A673 (cell line): ENCODE data around the gene SMIM17.

ENCODE experiments used
- CTCF ChIP-seq: fragments of 300-800, 200-600 bp; sonication (generic); conservative IDR thresholded peaks from 2 replicates; pipeline ENCODE4 v1.5.1; 2017; ENCODE audit warnings: low read depth, mild to moderate bottlenecking, antibody characterized with exemption, low read length, moderate library complexity, mixed read lengths
- EZH2 ChIP-seq: fragments of 200-600 bp; sonication (generic); IDR thresholded peaks from 2 replicates; pipeline ENCODE4 v1.6.1; 2017; ENCODE audit warnings: borderline replicate concordance, low read depth, mild to moderate bottlenecking, mixed read lengths, antibody characterized with exemption, low read length; ENCODE audit not compliant: poor library complexity, severe bottlenecking

- no peak for TF ChIP-seq CTCF
- TF ChIP-seq EZH2, result no peak
Measured at GRCh38 chr19:56701895-56702294, 58.9 kb downstream of the SMIM17 start.
